GM19035 (cell line): ENCODE results near the gene STK11.
"Not testable (repeated sequence)": the region's sequence is repeated elsewhere in the genome, so short reads cannot be mapped to it uniquely, and the experiment has no call there.

Experiments used
- ATAC-seq: cut with Tn5 transposase; IDR thresholded peaks from one replicate; pipeline ENCODE4 v1.9.1; 2021; ENCODE audit not compliant: unreplicated experiment

STK11 gene

DNA sequence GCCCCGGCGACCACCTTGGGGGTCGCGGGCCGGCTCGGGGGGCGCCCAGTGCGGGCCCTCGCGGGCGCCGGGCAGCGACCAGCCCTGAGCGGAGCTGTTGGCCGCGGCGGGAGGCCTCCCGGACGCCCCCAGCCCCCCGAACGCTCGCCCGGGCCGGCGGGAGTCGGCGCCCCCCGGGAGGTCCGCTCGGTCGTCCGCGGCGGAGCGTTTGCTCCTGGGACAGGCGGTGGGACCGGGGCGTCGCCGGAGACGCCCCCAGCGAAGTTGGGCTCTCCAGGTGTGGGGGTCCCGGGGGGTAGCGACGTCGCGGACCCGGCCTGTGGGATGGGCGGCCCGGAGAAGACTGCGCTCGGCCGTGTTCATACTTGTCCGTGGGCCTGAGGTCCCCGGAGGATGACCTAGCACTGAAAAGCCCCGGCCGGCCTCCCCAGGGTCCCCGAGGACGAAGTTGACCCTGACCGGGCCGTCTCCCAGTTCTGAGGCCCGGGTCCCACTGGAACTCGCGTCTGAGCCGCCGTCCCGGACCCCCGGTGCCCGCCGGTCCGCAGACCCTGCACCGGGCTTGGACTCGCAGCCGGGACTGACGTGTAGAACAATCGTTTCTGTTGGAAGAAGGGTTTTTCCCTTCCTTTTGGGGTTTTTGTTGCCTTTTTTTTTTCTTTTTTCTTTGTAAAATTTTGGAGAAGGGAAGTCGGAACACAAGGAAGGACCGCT is 729 bp downstream of the STK11 start:
- ATAC-seq, result no peak

DNA sequence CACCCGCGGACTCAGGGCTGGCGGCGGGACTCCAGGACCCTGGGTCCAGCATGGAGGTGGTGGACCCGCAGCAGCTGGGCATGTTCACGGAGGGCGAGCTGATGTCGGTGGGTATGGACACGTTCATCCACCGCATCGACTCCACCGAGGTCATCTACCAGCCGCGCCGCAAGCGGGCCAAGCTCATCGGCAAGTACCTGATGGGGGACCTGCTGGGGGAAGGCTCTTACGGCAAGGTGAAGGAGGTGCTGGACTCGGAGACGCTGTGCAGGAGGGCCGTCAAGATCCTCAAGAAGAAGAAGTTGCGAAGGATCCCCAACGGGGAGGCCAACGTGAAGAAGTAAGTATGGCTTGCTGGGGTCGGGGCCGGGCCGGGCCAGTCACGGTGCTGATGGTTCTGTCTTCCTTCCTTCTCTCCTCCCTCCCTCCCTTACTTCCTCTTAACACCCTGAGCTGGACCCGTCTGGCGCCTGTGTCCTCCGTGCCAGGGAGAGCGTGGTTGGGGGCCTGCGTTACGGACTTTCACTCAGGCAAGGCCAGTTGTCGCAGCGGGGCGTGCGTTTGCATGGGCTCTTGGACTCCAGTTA is 1.4 kb downstream of the STK11 start:
- ATAC-seq, result no peak

DNA sequence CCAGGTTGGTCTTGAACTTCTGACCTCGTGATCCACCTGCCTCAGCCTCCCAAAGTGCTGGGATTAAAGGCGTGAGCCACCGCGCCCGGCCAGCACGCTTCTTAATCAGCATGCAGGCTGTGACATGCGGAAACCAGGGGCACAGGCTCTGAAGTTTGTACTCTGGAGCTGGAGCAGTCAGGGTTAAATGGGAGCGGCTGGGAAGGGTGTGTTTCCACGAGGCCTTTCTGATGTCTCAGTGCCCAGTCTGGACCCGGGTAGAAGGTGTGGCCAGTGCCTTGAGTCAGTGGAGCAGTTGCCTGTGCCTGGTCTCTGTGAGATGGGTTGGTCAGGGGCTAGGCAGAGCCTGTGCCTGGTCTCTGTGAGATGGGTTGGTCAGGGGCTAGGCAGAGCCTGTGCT is 3.3 kb downstream of the STK11 start:
- ATAC-seq, result not testable (repeated sequence)

GRCh38 chr19:1210227-1210538 is 4.6 kb downstream of the STK11 start:
- ATAC-seq, result no peak

DNA sequence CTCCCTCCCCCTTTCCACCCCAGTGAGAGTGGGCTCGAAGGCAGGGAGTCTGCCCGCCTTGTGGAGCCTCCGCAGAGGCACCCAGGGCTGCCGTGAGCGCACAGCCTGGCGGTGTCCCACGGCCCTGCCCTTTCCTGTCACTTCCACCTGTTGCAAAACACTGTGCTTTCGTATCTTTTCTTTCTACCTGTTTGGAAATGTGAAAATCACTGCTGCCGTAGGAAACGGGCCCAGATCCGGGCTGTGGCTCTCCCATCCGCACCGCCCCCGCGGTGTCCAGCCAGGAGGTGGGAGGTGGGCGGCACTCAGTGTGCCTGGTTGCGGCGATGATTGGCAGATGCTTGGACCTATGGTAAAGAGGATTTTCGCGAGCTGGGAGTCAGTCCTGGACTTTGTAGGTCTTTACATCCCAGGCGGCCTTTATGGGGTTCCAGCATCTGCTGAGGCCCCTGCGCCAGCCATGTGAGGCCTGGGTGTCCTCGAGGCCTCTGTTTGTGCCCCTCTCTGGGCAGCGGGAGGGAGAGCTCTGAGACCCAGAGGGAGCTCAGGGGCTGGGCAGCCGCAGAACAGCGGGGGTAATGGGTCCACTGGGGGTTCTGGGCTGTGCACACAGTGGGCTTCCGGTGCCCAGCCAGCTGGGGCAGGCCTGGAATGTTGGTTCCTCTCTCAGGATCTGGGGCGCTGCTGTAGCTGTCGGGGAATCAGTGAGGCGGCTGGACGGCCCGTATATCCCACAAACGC is 6.1 kb downstream of the STK11 start:
- no peak for ATAC-seq

DNA sequence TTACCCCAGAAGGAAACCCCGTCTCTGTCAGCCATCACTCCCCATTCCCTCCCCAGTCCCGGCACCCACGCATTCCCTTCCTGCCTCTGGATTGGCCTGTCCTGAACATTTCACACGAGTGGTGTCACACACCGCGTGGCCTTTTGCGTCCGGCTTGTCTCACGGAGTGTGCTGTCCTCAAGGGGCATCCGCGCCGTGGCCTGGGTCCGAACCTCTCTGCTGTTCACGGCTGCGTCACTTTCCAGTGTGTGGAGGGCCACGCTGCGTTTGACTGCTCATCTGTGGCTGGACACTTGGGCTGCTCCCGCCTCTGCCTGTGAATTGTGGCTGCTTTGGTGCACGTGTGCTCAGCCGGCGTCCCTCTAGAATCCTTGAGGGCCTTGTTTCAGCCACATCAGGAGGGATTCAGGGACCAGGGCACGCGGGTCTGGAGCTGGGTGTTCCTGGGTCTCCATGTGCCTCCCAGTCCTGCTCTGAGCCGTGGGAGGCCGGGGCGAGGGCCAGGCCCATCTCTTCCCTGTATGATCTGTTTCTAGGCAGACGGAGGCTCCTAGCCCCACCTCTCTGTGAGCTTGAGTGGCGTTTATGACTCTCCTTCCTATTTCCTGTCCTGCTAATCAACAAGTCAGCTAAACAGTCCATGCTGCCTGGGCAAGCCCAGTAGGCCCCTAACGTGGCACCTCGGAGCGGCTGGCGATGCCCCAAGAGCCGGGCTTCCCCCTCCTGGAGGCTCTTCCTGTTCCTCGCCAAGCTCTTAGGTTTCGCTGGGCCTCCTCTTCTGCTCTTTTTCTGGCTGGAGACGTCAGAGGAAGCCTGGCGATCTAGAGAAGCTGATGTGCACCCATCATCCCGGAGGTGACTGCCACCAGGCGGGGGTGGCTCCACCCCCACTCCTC is 8.1 kb downstream of the STK11 start:
- no peak for ATAC-seq

- ATAC-seq, result no peak
Observed at GRCh38 chr19:1214299-1214861, 8.8 kb downstream of the STK11 start.

- ATAC-seq, result no peak
Observed at GRCh38 chr19:1214862-1215731, 9.5 kb downstream of the STK11 start.

DNA sequence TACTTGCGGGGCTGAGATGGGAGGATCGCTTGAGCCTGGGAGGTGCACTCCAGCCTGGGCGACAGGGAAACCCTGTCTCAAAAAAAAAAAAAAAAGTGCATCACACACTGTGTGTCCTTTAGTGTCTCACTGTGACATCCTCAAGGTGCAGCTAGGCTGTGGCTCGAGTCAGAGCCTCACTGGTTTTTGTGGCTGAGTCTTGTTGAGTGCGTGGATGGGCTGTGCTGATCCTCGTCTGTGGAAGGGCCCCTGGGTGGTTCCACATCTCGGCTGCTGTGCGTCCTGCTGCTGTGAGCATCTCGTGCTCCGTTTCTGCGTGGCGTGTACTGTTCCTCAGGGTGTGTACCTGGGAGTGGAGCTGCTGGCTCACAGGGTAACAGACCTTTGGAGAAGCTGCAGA is 11.2 kb downstream of the STK11 start:
- ATAC-seq, result no peak

- ATAC-seq, result no peak
Observed at GRCh38 chr19:1217366-1217765, 11.8 kb downstream of the STK11 start.

DNA sequence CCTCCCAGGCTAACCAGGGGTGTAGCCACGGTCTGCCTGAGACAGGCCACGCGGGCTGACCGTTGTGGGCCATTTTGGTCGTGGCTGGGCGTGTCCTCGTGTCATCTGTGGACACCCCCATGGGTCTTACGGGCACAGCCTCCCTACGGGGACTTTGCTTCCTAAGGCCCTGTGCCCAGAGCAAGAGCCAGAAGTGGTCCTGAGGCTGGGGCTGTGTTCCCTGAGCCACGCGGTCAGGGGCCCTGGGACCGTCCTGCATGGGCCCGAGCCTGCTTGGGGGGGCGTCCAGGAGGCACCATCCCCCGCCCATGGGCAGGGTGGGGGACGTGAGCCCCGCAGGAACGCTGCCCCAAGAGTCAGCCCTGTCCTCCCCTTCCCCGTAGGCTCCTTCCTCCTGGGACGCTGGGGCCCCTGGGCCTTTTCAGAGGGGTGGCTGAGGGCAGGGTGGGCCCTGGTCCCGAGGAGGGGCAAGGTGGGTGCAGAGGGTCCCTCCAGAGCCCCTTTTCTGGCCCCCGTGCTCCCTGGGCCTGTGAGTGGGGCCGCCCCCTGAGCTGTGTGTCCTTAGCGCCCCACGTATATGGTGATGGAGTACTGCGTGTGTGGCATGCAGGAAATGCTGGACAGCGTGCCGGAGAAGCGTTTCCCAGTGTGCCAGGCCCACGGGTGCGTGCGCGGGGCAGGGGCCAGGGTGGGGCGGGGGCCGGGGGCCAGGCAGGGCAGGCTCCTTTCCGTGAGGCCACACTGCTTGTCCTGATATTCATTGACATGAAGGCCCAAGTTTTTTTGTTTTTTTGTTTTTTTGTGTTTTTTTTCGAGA is 13.4 kb downstream of the STK11 start:
- ATAC-seq, result no peak

DNA sequence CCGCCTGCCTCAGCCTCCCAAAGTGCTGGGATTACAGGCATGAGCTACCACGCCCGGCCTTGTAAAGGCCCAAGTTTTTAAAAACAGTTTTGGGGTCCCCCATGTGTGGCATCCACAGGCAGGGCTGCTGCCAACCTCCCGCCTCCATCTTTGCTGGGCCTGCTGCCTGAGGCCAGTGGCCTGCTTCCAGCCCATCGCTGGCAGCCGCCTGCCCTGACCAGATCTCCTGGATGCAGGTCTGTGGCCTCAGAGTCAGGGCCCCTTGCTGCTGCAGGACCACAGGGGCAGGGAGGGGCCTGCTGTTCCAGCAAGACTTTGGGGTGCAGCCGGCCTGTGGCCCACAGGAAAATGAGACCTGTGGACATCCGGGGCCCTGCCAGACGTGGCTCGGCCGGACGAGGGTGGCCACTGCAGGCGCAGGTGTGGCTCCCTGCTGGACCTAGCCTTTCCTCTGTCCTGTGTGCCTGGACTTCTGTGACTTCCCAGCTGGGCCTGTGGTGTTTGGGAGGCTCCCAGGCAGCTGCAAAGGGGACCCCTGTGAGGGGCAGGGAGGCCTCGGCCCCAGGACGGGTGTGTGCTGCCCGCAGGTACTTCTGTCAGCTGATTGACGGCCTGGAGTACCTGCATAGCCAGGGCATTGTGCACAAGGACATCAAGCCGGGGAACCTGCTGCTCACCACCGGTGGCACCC is 14.4 kb downstream of the STK11 start:
- ATAC-seq, result no peak

DNA sequence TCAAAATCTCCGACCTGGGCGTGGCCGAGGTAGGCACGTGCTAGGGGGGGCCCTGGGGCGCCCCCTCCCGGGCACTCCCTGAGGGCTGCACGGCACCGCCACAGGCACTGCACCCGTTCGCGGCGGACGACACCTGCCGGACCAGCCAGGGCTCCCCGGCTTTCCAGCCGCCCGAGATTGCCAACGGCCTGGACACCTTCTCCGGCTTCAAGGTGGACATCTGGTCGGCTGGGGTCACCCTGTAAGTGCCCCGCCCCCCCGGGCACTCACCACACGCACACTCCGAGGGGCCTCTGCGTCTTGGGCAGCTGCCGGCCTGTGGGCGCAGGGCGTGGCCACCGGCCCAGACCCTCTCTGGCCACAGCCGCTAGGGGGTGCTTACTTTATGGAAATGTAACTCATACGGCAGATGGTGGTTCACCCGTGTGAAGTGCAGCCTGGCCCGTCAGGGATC is 14.9 kb downstream of the STK11 start:
- no peak for ATAC-seq

GRCh38 chr19:1220976-1221903 is 15.7 kb downstream of the STK11 start:
- ATAC-seq, result no peak

- no peak for ATAC-seq
Observed at GRCh38 chr19:1221904-1222255, 16.3 kb downstream of the STK11 start.

GRCh38 chr19:1222394-1222793 is 16.8 kb downstream of the STK11 start:
- ATAC-seq, result no peak

- ATAC-seq, result no peak
Observed at GRCh38 chr19:1223018-1223855, 17.7 kb downstream of the STK11 start.
